H9 (cell line): ENCODE measurements around the gene DIP2C. TPM values are rescaled to one million over a fixed set of nuclear protein-coding genes. Genes with fewer than 3 reads are reported as not detected.

Source experiments
- DNase-seq: peaks from one replicate; pipeline ENCODE4 v3.0.0-alpha.2; 2017
- H2AFZ ChIP-seq: one replicate; pipeline ENCODE4 v1.6.1; 2013; ENCODE audit warnings: mild to moderate bottlenecking, low read length, control low read depth, moderate library complexity
- H2AK5ac ChIP-seq: 2 replicates; pipeline ENCODE4 v1.6.1; 2013; ENCODE audit warnings: low read length, control low read depth, mixed read lengths; ENCODE audit not compliant: insufficient read length
- H2BK120ac ChIP-seq: one replicate; pipeline ENCODE4 v1.6.1; 2013; ENCODE audit warnings: low read depth, mild to moderate bottlenecking, low read length, control low read depth, inconsistent platforms; ENCODE audit not compliant: poor library complexity, severe bottlenecking
- H2BK12ac ChIP-seq: 2 replicates; pipeline ENCODE4 v1.6.1; 2013; ENCODE audit warnings: low read length, control low read depth, mixed read lengths, low read depth; ENCODE audit not compliant: insufficient read length
- H2BK15ac ChIP-seq: 2 replicates; pipeline ENCODE4 v1.6.1; 2013; ENCODE audit warnings: low read depth, low read length, control low read depth
- H2BK20ac ChIP-seq: one replicate; pipeline ENCODE4 v1.6.1; 2013; ENCODE audit warnings: low read depth, mild to moderate bottlenecking, low read length, control low read depth, inconsistent platforms; ENCODE audit not compliant: poor library complexity, severe bottlenecking
- H2BK5ac ChIP-seq: 2 replicates; pipeline ENCODE4 v1.6.1; 2013; ENCODE audit warnings: low read length, control low read depth, mixed read lengths; ENCODE audit not compliant: insufficient read length
- H3K14ac ChIP-seq: 2 replicates; pipeline ENCODE4 v1.6.1; 2013; ENCODE audit warnings: low read length, control low read depth; ENCODE audit not compliant: insufficient read depth
- H3K18ac ChIP-seq: 2 replicates; pipeline ENCODE4 v1.6.1; 2013; ENCODE audit warnings: low read depth, mild to moderate bottlenecking, mixed read lengths, low read length, control low read depth; ENCODE audit not compliant: insufficient read length
- H3K23ac ChIP-seq: 2 replicates; pipeline ENCODE4 v1.6.1; 2013; ENCODE audit warnings: low read length, control low read depth, mixed read lengths, low read depth; ENCODE audit not compliant: insufficient read length
- H3K23me2 ChIP-seq: 2 replicates; pipeline ENCODE4 v1.6.1; 2013; ENCODE audit warnings: low read depth, mild to moderate bottlenecking, mixed read lengths, low read length, control low read depth; ENCODE audit not compliant: insufficient read length, poor library complexity, severe bottlenecking
- H3K27ac ChIP-seq: 2 replicates; pipeline ENCODE4 v1.5.1; 2013; ENCODE audit warnings: low read length, control low read depth, mixed read lengths, low read depth; ENCODE audit not compliant: insufficient read length
- H3K27me3 ChIP-seq: 2 replicates; pipeline ENCODE4 v1.6.1; 2013; ENCODE audit warnings: low read length, control low read depth, inconsistent platforms; ENCODE audit not compliant: insufficient read depth
- H3K4ac ChIP-seq: 2 replicates; pipeline ENCODE4 v1.6.1; 2013; ENCODE audit warnings: low read depth, mild to moderate bottlenecking, control low read depth, inconsistent platforms, low read length, moderate library complexity
- H3K4me1 ChIP-seq: 2 replicates; pipeline ENCODE4 v1.6.1; 2013; ENCODE audit warnings: low read length, control low read depth, inconsistent platforms; ENCODE audit not compliant: insufficient read depth
- H3K4me2 ChIP-seq: 2 replicates; pipeline ENCODE4 v1.6.1; 2013; ENCODE audit warnings: low read length, control low read depth, mixed read lengths; ENCODE audit not compliant: insufficient read length, insufficient read depth
- H3K56ac ChIP-seq: 2 replicates; pipeline ENCODE4 v1.6.1; 2013; ENCODE audit warnings: low read depth, mild to moderate bottlenecking, mixed read lengths, low read length, control low read depth; ENCODE audit not compliant: insufficient read length
- H3K79me1 ChIP-seq: 2 replicates; pipeline ENCODE4 v1.6.1; 2013; ENCODE audit warnings: low read depth, mild to moderate bottlenecking, moderate library complexity, low read length, control low read depth, inconsistent platforms; ENCODE audit not compliant: insufficient read depth, poor library complexity, severe bottlenecking
- H3K79me2 ChIP-seq: 2 replicates; pipeline ENCODE4 v1.6.1; 2013; ENCODE audit warnings: low read length, control low read depth, inconsistent platforms; ENCODE audit not compliant: insufficient read depth
- H3K9ac ChIP-seq: 2 replicates; pipeline ENCODE4 v1.6.1; 2013; ENCODE audit warnings: low read length, control low read depth, mixed read lengths; ENCODE audit not compliant: insufficient read length; ENCODE audit errors: extremely low read depth
- H3K9me3 ChIP-seq: one replicate; pipeline ENCODE4 v1.6.1; 2013; ENCODE audit warnings: low read depth, low read length, inconsistent platforms; ENCODE audit not compliant: control insufficient read depth
- H3T11ph ChIP-seq: one replicate; pipeline ENCODE4 v1.6.1; 2013; ENCODE audit warnings: mild to moderate bottlenecking, low read length, control low read depth, inconsistent platforms
- H4K20me1 ChIP-seq: one replicate; pipeline ENCODE4 v1.6.1; 2013; ENCODE audit not compliant: control insufficient read depth, insufficient read length, insufficient read depth
- H4K5ac ChIP-seq: 2 replicates; pipeline ENCODE4 v1.6.1; 2013; ENCODE audit warnings: low read depth, mild to moderate bottlenecking, mixed read lengths, low read length, control low read depth; ENCODE audit not compliant: insufficient read length
- H4K8ac ChIP-seq: replicated peaks from 2 replicates; pipeline ENCODE4 v1.6.1; 2013; ENCODE audit warnings: low read length, control low read depth, mixed read lengths, low read depth; ENCODE audit not compliant: insufficient read length
- H4K91ac ChIP-seq: 2 replicates; pipeline ENCODE4 v1.6.1; 2013; ENCODE audit warnings: low read depth, mild to moderate bottlenecking, moderate library complexity, mixed read lengths, low read length, control low read depth; ENCODE audit not compliant: insufficient read length
- H3K27ac Mint-ChIP-seq, 3 experiments: 2 replicates in 2 of 3; 3 replicates in 1 of 3; pipeline ENCODE4 v1.8.0; 2020 to 2021; ENCODE audit warnings: mixed read lengths in 3 of 3, mild to moderate bottlenecking in 1 of 3, moderate library complexity in 1 of 3
- H3K27me3 Mint-ChIP-seq: 2 replicates; pipeline ENCODE4 v1.8.0; 2021; ENCODE audit warnings: low read depth, mild to moderate bottlenecking, moderate library complexity, mixed read lengths
- H3K36me3 Mint-ChIP-seq, 3 experiments: 2 replicates in 2 of 3; 3 replicates in 1 of 3; pipeline ENCODE4 v1.8.0; 2020 to 2021; ENCODE audit warnings: low read depth in 3 of 3, mixed read lengths in 3 of 3; ENCODE audit not compliant: insufficient read depth in 1 of 3
- H3K4me1 Mint-ChIP-seq, 2 experiments: 2 replicates each; pipeline ENCODE4 v1.8.0; 2020; ENCODE audit warnings: mixed read lengths in 2 of 2
- H3K4me3 Mint-ChIP-seq, 2 experiments: 2 replicates in 1 of 2; 3 replicates in 1 of 2; pipeline ENCODE4 v1.8.0; 2020 to 2021; ENCODE audit warnings: mild to moderate bottlenecking in 2 of 2, mixed read lengths in 2 of 2, moderate library complexity in 1 of 2
- H3K9me3 Mint-ChIP-seq, 2 experiments: 2 replicates in 1 of 2; 3 replicates in 1 of 2; pipeline ENCODE4 v1.8.0; 2020; ENCODE audit warnings: mild to moderate bottlenecking in 2 of 2, mixed read lengths in 2 of 2, moderate library complexity in 1 of 2
- CTCF ChIP-seq: fragments of 200-600 bp; sonication (generic); conservative IDR thresholded peaks from 3 replicates; pipeline ENCODE4 v1.8.0; 2021; ENCODE audit warnings: antibody characterized with exemption, mild to moderate bottlenecking
- WGBS: extraction: QIAGEN DNeasy Blood & Tissue Kit; methylation state at CpG from one replicate; pipeline ENCODE4 v1.1.7; 2013; ENCODE audit warnings: missing lambda C conversion rate, low lambda C conversion rate, mixed read lengths; ENCODE audit not compliant: insufficient read length; ENCODE audit errors: extremely low coverage; 5-methylcytosine and 5-hydroxymethylcytosine counted together
- total RNA-seq: library from RNA; stranded (reverse); gene quantifications from 2 replicates; pipeline ENCODE4 v1.2.1, GENCODE V29; 2021

The DIP2C gene
- total RNA-seq, 1 experiment from 2014 or later, result 7.9 TPM

DNA sequence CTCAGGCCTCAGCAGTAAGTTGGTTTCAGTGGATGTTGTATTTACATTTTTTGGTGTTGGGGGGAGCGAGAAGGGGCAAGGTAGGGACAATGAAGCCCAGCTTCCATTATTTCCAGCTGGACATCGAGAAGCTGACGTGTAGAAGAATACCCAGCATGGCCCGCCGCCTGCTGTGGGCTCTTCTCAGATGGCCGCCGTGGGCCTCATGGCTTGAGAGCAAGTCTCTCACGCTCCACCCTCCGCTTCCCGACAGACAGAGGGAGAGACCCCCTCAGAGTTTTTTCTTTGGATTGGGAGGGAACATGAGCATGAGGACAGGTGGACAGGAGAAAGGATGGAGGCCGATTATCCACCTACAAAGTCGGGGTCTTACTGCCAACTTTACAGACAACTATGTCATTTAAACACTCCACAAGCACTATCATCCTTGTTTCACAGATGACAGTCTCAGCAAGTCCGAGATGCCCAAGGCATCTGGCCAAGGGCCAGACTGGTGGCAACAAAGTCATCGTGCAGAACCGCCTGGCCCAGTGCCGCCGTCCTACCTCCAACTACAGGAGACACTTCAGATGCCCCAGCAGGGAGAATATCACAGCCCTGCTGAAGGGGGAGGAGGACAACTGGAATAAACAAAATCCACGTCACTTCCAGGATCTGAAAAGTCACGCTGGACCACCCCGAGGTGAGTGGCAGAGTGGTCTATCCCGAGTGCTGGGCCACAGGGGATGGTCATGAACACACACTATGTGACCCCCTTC, 195.9 kb downstream of the DIP2C start:
- no peak overlapping the region for H3K56ac ChIP-seq
- no peak overlapping the region for H3K4me2 ChIP-seq
- H2AFZ ChIP-seq, result no peak overlapping the region
- no peak for TF ChIP-seq CTCF
- Mint-ChIP-seq H3K27me3 (peaks cover 29% of the 10 kb centered on the region), H3K4me1 (peaks cover 32% of the 10 kb centered on the region in 2 experiments), H3K36me3 (no peaks in the 10 kb centered on the region; a peak in 2 of 7 replicates), H3K4me3 (no peak overlapping the region), H3K27ac (no peak overlapping the region), H3K9me3 (no peaks in the 10 kb centered on the region)
- H3K23ac ChIP-seq, result no peak overlapping the region
- no peak overlapping the region for H3K9ac ChIP-seq
- no peak overlapping the region for H2AK5ac ChIP-seq
- no peak overlapping the region for H3T11ph ChIP-seq
- H4K20me1 ChIP-seq, result no peaks in the 10 kb centered on the region
- H3K9me3 ChIP-seq, result no peaks in the 10 kb centered on the region
- no peak overlapping the region for H4K8ac ChIP-seq
- no peak overlapping the region for H2BK15ac ChIP-seq
- H3K27me3 ChIP-seq, result no peaks in the 10 kb centered on the region
- H2BK20ac ChIP-seq, result no peak overlapping the region
- H3K79me1 ChIP-seq, result no peaks in the 10 kb centered on the region
- no peaks in the 10 kb centered on the region for H3K79me2 ChIP-seq
- H4K91ac ChIP-seq, result no peak overlapping the region
- no peak overlapping the region for H3K27ac ChIP-seq
- H3K23me2 ChIP-seq, result no peaks in the 10 kb centered on the region
- no peak overlapping the region for H2BK120ac ChIP-seq
- no peak for DNase-seq
- WGBS, result no CpG with 5 or more reads among the region's 21 CpGs
- H4K5ac ChIP-seq, result no peak overlapping the region
- H2BK12ac ChIP-seq, result no peak overlapping the region
- H3K14ac ChIP-seq, result no peak overlapping the region
- H3K4ac ChIP-seq, result no peak overlapping the region
- no peak overlapping the region for H3K18ac ChIP-seq
- H2BK5ac ChIP-seq, result no peak overlapping the region
- H3K4me1 ChIP-seq, result peaks cover 4% of the 10 kb centered on the region; the same call in 1 of the 2 replicates
